Caco-2 (cell line): ENCODE data around the gene NTSR2. TPM values are rescaled to one million over a fixed set of nuclear protein-coding genes. Genes with fewer than 3 reads are reported as not detected.

Experiments
- BruUV-seq: library from RNA; stranded (reverse); fragments of 400-500 nt; replicated peaks from 2 replicates; lab custom pipeline; 2021; lab: Mats Ljungman, UMichigan
- CTCF ChIA-PET: fragments of 300-600 bp; sonication (Branson Sonifier 250); formaldehyde crosslinking; loops from one replicate; lab custom pipeline; 2022; ENCODE audit warnings: antibody characterized with exemption; lab: Charles Lee
- POLR2A ChIA-PET: fragments of 300-600 bp; sonication (Branson Sonifier 250); formaldehyde crosslinking; loops from one replicate; lab custom pipeline; 2022; ENCODE audit warnings: antibody characterized with exemption; lab: Charles Lee
- DNase-seq, 2 experiments: peaks; one replicate each; pipeline versions ENCODE4 v3.0.0 to v3.0.0-alpha.2; 2020 to 2022
- H3K27me3 ChIP-seq: replicated peaks from 2 replicates; pipeline ENCODE4 v1.6.0; 2011; ENCODE audit warnings: low read length; ENCODE audit not compliant: control insufficient read depth, insufficient read depth
- H3K36me3 ChIP-seq: 2 replicates; pipeline ENCODE4 v1.5.1; 2011; ENCODE audit warnings: low read length; ENCODE audit not compliant: control insufficient read depth, insufficient read depth
- H3K4me1 ChIP-seq: fragments of 250-450 bp; sonication (Bioruptor Pico); 2 replicates; pipeline ENCODE4 v1.5.1; 2020; ENCODE audit warnings: mild to moderate bottlenecking
- H3K4me3 ChIP-seq: 2 replicates; pipeline ENCODE4 v1.5.1; 2011; ENCODE audit warnings: low read depth, mild to moderate bottlenecking, control low read depth, low read length
- H3K9me3 ChIP-seq: fragments of 250-450 bp; sonication (Bioruptor Pico); 2 replicates; pipeline ENCODE4 v1.5.1; 2020; ENCODE audit warnings: mild to moderate bottlenecking, moderate library complexity
- H3K27ac Mint-ChIP-seq: one replicate; pipeline ENCODE4 v1.8.0; 2022; ENCODE audit warnings: mixed read lengths; ENCODE audit not compliant: unreplicated experiment
- H3K27me3 Mint-ChIP-seq: one replicate; pipeline ENCODE4 v1.8.0; 2022; ENCODE audit warnings: mixed read lengths; ENCODE audit not compliant: insufficient read depth, unreplicated experiment
- H3K36me3 Mint-ChIP-seq: one replicate; pipeline ENCODE4 v1.8.0; 2022; ENCODE audit warnings: mild to moderate bottlenecking, mixed read lengths; ENCODE audit not compliant: insufficient read depth, unreplicated experiment
- H3K4me1 Mint-ChIP-seq: one replicate; pipeline ENCODE4 v1.8.0; 2022; ENCODE audit warnings: low read depth, mixed read lengths; ENCODE audit not compliant: unreplicated experiment
- H3K4me3 Mint-ChIP-seq: one replicate; pipeline ENCODE4 v1.8.0; 2022; ENCODE audit warnings: mild to moderate bottlenecking, moderate library complexity, mixed read lengths; ENCODE audit not compliant: unreplicated experiment
- H3K9me3 Mint-ChIP-seq: one replicate; pipeline ENCODE4 v1.8.0; 2022; ENCODE audit warnings: mixed read lengths; ENCODE audit not compliant: unreplicated experiment
- CTCF ChIP-seq, 2 experiments: fragments of 200-600 bp in 1 of 2; IDR thresholded peaks; 1 replicate in 1 of 2; 2 replicates in 1 of 2; pipeline versions ENCODE4 v1.5.1 to v1.8.0; 2011 to 2022; ENCODE audit warnings: antibody characterized with exemption in 1 of 2, control low read depth in 1 of 2, inconsistent platforms in 1 of 2, low read depth in 1 of 2, low read length in 1 of 2, mild to moderate bottlenecking in 1 of 2, moderate library complexity in 1 of 2; ENCODE audit not compliant: insufficient read depth in 1 of 2, severe bottlenecking in 1 of 2, unreplicated experiment in 1 of 2
- intact Hi-C: fragments of 100-400 bp; cut with micrococcal nuclease; formaldehyde crosslinking; loops from one replicate; pipeline ENCODE4 v1.10.0; 2022; ENCODE audit not compliant: unreplicated experiment
- total RNA-seq: library from RNA; stranded (reverse); gene quantifications from 2 replicates; pipeline ENCODE4 v1.2.3, GENCODE V29; 2022

The NTSR2 gene
- total RNA-seq, 1 experiment from 2014 or later = not detected

- Histone ChIP-seq H3K4me1 (peaks cover 30% of the 10 kb centered on the region), H3K4me3 (no peak overlapping the region), H3K9me3 (no peaks in the 10 kb centered on the region), H3K27me3 (no peaks in the 10 kb centered on the region), H3K36me3 (no peaks in the 10 kb centered on the region)
- Mint-ChIP-seq H3K27me3 (no peaks in the 10 kb centered on the region), H3K4me3 (no peak overlapping the region), H3K36me3 (no peaks in the 10 kb centered on the region), H3K4me1 (peaks cover 12% of the 10 kb centered on the region), H3K9me3 (peaks cover 6% of the 10 kb centered on the region), H3K27ac (no peak overlapping the region)
- POLR2A ChIA-PET = no interaction called here
- DNase-seq = peak in 1 of 2 experiments; percentile 19
- CTCF ChIA-PET = no interaction called here
- intact Hi-C loops = no loop called here
- TF ChIP-seq CTCF (IDR thresholded peaks at IDR 0.05; ENCODE audit: insufficient read depth in 1 of 2, low read depth in 1 of 2, low read length in 1 of 2, severe bottlenecking in 1 of 2, unreplicated experiment in 1 of 2) = no peak
- BruUV-seq = no TSS peak
Observed at GRCh38 chr2:11657195-11657594, 12.8 kb downstream of the NTSR2 start.

- no peaks in the 10 kb centered on the region for H3K27me3 Mint-ChIP-seq
- BruUV-seq = no TSS peak
- H3K4me1 Mint-ChIP-seq = peaks cover 12% of the 10 kb centered on the region
- no peak overlapping the region for H3K4me3 ChIP-seq
- no peak overlapping the region for H3K4me3 Mint-ChIP-seq
- H3K27ac Mint-ChIP-seq = no peak overlapping the region
- TF ChIP-seq CTCF (IDR thresholded peaks at IDR 0.05; ENCODE audit: insufficient read depth in 1 of 2, low read depth in 1 of 2, low read length in 1 of 2, severe bottlenecking in 1 of 2, unreplicated experiment in 1 of 2) = no peak
- peaks cover under 1% of the 10 kb centered on the region for H3K9me3 Mint-ChIP-seq
- H3K4me1 ChIP-seq = peaks cover 30% of the 10 kb centered on the region
- no peaks in the 10 kb centered on the region for H3K36me3 ChIP-seq
- H3K9me3 ChIP-seq = no peaks in the 10 kb centered on the region
- CTCF ChIA-PET = no interaction called here
- intact Hi-C loops = no loop called here
- peak; percentile 54 to 70 for DNase-seq
- no peaks in the 10 kb centered on the region for H3K36me3 Mint-ChIP-seq
- POLR2A ChIA-PET = no interaction called here
- no peaks in the 10 kb centered on the region for H3K27me3 ChIP-seq
Observed at GRCh38 chr2:11656671-11657101, 13.3 kb downstream of the NTSR2 start.

- H3K36me3 ChIP-seq = no peaks in the 10 kb centered on the region
- BruUV-seq = no TSS peak
- no peaks in the 10 kb centered on the region for H3K9me3 Mint-ChIP-seq
- H3K4me1 Mint-ChIP-seq = peaks cover 12% of the 10 kb centered on the region
- H3K36me3 Mint-ChIP-seq = no peaks in the 10 kb centered on the region
- intact Hi-C loops = no loop called here
- peaks cover 1% of the 10 kb centered on the region for H3K27me3 Mint-ChIP-seq
- H3K4me3 Mint-ChIP-seq = no peak overlapping the region
- no peak overlapping the region for H3K4me3 ChIP-seq
- H3K9me3 ChIP-seq = no peaks in the 10 kb centered on the region
- H3K27me3 ChIP-seq = no peaks in the 10 kb centered on the region
- ChIA-PET POLR2A (no interaction called here), CTCF (no interaction called here)
- DNase-seq = no peak
- H3K27ac Mint-ChIP-seq = no peak overlapping the region
- H3K4me1 ChIP-seq = peaks cover 30% of the 10 kb centered on the region
- no peak for TF ChIP-seq CTCF (IDR thresholded peaks at IDR 0.05; ENCODE audit: insufficient read depth in 1 of 2, low read depth in 1 of 2, low read length in 1 of 2, severe bottlenecking in 1 of 2, unreplicated experiment in 1 of 2)
Observed at GRCh38 chr2:11656252-11656651, 13.7 kb downstream of the NTSR2 start.
